ENCODE measurements around the gene KLHL3. TPM values are rescaled to one million over a fixed set of nuclear protein-coding genes. Genes with fewer than 3 reads are reported as not detected.

The KLHL3 gene
- total RNA-seq, 1 experiment from 2014 or later, result 15.7 TPM

DNA sequence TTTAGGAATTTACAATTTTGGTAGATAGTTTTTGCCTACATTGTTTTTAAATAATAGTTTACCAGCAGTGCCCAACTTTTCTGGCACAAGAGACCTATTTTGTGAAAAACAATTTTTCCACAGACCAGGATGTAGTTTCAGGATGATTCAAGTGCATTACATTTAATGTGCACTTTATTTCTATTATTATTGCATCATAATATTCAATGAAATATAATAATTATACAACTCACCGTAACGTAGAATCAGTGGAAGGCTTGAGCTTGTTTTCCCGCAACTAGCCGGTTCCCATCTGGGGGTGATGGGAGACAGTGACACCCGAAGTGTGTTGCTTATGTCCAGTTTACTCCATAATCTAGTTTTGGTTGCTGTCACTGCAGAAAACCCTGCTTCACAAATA, 21.7 kb upstream of the KLHL3 start:
- POLR2A ChIA-PET, result no interaction called here
- H3K27ac Mint-ChIP-seq, result no peak overlapping the region
- H3K4me1 Mint-ChIP-seq, result 0 out of 2 replicates have a peak, but pooled peaks cover 5% of the 10 kb centered on the region
- no peak for ATAC-seq
- TF ChIP-seq ATF1 (CRISPR knock-in tag; IDR thresholded peaks at IDR 0.05), result no peak
- TF ChIP-seq ZNF671 (CRISPR knock-in tag; IDR thresholded peaks at IDR 0.05), result no peak
- no peak for TF ChIP-seq ZBTB43 (CRISPR knock-in tag; IDR thresholded peaks at IDR 0.05)
- TF ChIP-seq CBFB (CRISPR knock-in tag; IDR thresholded peaks at IDR 0.05; ENCODE audit: low read depth), result no peak
- no peak for TF ChIP-seq GTF2I (CRISPR knock-in tag; conservative IDR thresholded peaks at IDR 0.05)
- TF ChIP-seq ZNF416 (CRISPR knock-in tag; IDR thresholded peaks at IDR 0.05), result no peak
- no peak overlapping the region for H3K4me3 Mint-ChIP-seq
- CTCF ChIA-PET, result interaction anchor here (1.1 to 1.4 kb wide), 2 partner anchors 21 to 22 kb away, joined by 3 to 4 read pairs; partner anchors contain the start of gene KLHL3
- H3K27me3 Mint-ChIP-seq (ENCODE audit: low read depth), result peaks cover 37% of the 10 kb centered on the region
- peaks cover 13% of the 10 kb centered on the region for H3K9me3 Mint-ChIP-seq
- peaks cover 3% of the 10 kb centered on the region for H3K36me3 Mint-ChIP-seq
- no peak for DNase-seq (ENCODE audit: low spot score)

DNA sequence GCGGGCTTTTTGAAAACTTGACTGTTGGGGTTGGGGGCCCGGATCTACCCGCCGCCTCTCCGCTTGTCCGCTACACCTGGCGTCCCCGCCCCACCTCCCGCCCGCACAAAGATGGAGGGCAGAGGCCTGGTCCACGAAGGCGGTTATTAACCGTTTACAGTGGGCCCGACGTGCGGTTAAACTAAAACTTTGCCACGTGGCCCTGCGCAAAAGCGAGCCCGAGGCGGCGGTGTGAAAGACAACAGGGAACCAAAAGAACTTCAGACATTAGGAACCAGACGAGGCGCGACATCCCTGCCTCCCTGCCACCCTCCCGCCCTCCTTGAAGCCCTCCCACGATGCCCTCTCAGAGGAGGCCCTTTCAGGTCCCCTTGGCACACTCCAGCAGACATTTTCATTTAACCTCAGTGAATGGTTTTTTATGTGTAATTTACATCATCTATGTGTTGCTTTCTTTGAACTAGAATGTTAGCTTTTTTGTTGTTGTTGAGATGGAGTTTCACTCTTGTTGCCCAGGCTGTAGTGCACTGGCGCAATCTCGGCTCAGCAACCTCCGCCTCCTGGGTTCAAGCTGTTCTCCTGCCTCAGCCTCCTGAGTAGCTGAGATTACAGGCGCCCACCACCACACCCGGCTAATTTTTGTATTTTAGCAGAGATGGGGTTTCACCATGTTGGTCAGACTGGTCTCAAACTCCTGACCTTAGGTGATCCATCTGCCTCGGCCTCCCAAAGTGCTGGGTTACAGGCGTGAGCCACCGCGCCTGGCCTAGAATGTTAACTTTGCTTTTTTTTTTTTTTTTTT, 19.3 kb upstream of the KLHL3 start:
- Mint-ChIP-seq H3K9me3 (peaks cover 5% of the 10 kb centered on the region), H3K4me1 (peaks cover 22% of the 10 kb centered on the region), H3K27me3 (ENCODE audit: low read depth) (peaks cover 35% of the 10 kb centered on the region), H3K27ac (peak overlapping the region; percentile 95), H3K36me3 (peaks cover 19% of the 10 kb centered on the region), H3K4me3 (peak overlapping the region; percentile 95)
- no peak for DNase-seq (ENCODE audit: low spot score)
- ChIA-PET POLR2A (interaction anchor here (3.8 kb wide), 1 partner anchor 19 kb away, joined by 20 read pairs; the partner anchor contains the start of gene KLHL3), CTCF (interaction anchor here (0.7 to 1.8 kb wide), 4 partner anchors 13 to 126 kb away, joined by 3 to 7 read pairs (median 6); no protein-coding TSS in a partner anchor)
- ATAC-seq, result peak; percentile 21
- TF ChIP-seq CREM (CRISPR knock-in tag; IDR thresholded peaks at IDR 0.05) (0 out of 2 replicates have a peak, but pooled peaks have one; percentile 32), FOXK1 (CRISPR knock-in tag; IDR thresholded peaks at IDR 0.05) (no peak), ELF4 (CRISPR knock-in tag; IDR thresholded peaks at IDR 0.05; ENCODE audit: low read depth) (0 out of 2 replicates have a peak, but pooled peaks have one; percentile 38), ZNF121 (CRISPR knock-in tag; IDR thresholded peaks at IDR 0.05) (no peak), MYBL2 (CRISPR knock-in tag; IDR thresholded peaks at IDR 0.05) (no peak; the same call in 1 of the 2 replicates), ZNF232 (CRISPR knock-in tag; IDR thresholded peaks at IDR 0.05) (no peak), SOX15 (CRISPR knock-in tag; IDR thresholded peaks at IDR 0.05) (no peak), GRHL2 (CRISPR knock-in tag; IDR thresholded peaks at IDR 0.05; ENCODE audit: insufficient replicate concordance, severe bottlenecking) (no peak), KAT7 (CRISPR knock-in tag; IDR thresholded peaks at IDR 0.05; ENCODE audit: borderline replicate concordance) (no peak; the same call in 1 of the 2 replicates), AFF4 (CRISPR knock-in tag; IDR thresholded peaks at IDR 0.05; ENCODE audit: borderline replicate concordance) (no peak)
- TF ChIP-seq, protein P1, sequence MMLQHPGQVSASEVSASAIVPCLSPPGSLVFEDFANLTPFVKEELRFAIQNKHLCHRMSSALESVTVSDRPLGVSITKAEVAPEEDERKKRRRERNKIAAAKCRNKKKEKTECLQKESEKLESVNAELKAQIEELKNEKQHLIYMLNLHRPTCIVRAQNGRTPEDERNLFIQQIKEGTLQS (CRISPR knock-in tag; conservative IDR thresholded peaks at IDR 0.05), result no peak
- TF ChIP-seq, protein P2, sequence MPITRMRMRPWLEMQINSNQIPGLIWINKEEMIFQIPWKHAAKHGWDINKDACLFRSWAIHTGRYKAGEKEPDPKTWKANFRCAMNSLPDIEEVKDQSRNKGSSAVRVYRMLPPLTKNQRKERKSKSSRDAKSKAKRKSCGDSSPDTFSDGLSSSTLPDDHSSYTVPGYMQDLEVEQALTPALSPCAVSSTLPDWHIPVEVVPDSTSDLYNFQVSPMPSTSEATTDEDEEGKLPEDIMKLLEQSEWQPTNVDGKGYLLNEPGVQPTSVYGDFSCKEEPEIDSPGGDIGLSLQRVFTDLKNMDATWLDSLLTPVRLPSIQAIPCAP (CRISPR knock-in tag; IDR thresholded peaks at IDR 0.05), result no peak
- TF ChIP-seq, protein P3, sequence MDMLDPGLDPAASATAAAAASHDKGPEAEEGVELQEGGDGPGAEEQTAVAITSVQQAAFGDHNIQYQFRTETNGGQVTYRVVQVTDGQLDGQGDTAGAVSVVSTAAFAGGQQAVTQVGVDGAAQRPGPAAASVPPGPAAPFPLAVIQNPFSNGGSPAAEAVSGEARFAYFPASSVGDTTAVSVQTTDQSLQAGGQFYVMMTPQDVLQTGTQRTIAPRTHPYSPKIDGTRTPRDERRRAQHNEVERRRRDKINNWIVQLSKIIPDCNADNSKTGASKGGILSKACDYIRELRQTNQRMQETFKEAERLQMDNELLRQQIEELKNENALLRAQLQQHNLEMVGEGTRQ (CRISPR knock-in tag; IDR thresholded peaks at IDR 0.05), result peak; percentile 10; the same call in 1 of the 2 replicates
- TF ChIP-seq, protein P4, sequence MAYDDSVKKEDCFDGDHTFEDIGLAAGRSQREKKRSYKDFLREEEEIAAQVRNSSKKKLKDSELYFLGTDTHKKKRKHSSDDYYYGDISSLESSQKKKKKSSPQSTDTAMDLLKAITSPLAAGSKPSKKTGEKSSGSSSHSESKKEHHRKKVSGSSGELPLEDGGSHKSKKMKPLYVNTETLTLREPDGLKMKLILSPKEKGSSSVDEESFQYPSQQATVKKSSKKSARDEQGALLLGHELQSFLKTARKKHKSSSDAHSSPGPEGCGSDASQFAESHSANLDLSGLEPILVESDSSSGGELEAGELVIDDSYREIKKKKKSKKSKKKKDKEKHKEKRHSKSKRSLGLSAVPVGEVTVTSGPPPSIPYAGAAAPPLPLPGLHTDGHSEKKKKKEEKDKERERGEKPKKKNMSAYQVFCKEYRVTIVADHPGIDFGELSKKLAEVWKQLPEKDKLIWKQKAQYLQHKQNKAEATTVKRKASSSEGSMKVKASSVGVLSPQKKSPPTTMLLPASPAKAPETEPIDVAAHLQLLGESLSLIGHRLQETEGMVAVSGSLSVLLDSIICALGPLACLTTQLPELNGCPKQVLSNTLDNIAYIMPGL (CRISPR knock-in tag; IDR thresholded peaks at IDR 0.05), result 0 out of 2 replicates have a peak, but pooled peaks have one; percentile 7
